GM18526 (cell line): Measurements from ENCODE around the gene SPDYE1.
A peak's percentile ranks its signal among the peaks of the same experiment; 100 is the strongest.
"Not testable (repeated sequence)": the region's sequence is repeated elsewhere in the genome, so short reads cannot be mapped to it uniquely, and the experiment has no call there.

Experiments
- POLR2A ChIP-seq: IDR thresholded peaks from 3 replicates; pipeline ENCODE4 v1.6.1; 2011; ENCODE audit not compliant: insufficient read length; ENCODE audit errors: extremely low read depth

The SPDYE1 gene

GRCh38 chr7:43997532-43997931, at the start of gene SPDYE1:
Gene SPDYE1, plus strand, starts transcription at chr7:43997897. Its CDS starts 2,053 bp downstream, at chr7:43999950.
- TF ChIP-seq POLR2A, result not testable (repeated sequence)

DNA sequence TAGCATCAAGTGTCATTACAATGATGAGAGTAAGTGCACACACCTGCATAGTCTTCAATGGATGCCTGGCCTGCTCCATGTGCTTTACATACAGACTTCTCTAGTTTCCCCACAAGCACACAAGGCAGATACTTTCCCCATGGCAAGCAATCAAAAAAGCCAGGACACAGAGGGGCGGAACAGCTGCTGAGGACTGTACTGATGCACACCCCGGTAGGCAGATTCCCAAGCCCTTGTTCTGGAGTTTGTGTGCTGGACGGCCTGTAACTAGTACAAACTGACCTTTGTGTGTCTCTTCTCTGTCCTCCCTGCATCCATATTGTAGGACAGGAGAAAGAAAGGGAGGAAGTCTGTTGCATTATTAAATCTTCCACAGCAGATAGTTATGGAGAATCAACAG, 45.7 kb upstream of the SPDYE1 start:
- TF ChIP-seq POLR2A, result no peak

DNA sequence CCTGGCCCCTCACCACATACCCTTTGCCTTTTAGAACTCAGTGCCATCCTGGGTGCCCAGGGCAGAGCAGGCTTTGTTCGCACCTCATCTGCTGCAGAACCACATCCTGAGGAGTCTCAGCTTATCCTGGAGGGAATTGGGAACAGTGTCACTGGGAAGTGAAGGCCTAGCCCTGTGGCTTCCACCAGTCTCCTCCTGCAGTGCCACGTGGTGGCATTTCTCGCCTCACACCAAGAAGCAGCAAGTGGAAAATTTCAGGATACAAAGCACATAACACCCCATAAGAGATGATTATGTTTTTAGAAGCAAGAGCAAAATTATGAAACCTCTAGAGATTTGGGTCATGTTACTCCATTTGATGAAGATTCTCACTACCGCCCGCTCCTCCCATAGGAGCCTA, 44.6 kb upstream of the SPDYE1 start:
- TF ChIP-seq POLR2A, result no peak

DNA sequence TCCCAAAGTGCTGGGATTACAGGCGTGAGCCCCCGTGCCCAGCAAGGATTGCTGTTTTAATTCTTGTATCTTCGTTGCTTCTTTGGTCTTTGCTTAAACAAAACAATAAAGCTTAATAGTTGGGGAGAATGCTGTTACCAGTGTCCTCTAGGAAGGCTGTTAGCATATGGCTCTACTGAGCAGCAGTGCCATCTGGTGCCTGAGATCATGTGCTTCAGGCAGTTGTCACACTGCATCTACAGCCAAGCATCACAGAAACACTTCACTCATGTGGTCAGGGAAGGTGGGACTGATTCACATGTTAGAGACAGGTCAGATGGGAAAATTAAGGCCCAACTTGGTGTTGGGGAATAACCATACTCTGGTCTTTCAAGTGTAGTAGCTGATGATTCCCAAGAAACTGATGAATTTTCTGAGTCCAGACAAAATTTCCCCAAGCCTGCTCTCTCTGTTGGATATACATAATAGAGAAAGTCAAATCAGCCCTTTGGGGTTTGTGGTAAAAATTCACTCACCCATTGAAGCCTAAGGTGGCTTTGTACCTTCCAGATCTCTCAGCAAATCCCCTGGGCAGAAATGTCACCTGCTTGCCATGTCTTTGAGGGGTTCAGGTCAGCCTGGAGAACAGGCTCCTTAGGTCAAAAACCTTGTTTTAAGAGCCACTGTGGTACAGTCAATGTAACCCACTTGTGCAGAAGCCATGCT, 43.0 kb upstream of the SPDYE1 start:
- TF ChIP-seq POLR2A, result no peak

- TF ChIP-seq POLR2A, result no peak
Observed at GRCh38 chr7:43956027-43956426, 41.7 kb upstream of the SPDYE1 start.

DNA sequence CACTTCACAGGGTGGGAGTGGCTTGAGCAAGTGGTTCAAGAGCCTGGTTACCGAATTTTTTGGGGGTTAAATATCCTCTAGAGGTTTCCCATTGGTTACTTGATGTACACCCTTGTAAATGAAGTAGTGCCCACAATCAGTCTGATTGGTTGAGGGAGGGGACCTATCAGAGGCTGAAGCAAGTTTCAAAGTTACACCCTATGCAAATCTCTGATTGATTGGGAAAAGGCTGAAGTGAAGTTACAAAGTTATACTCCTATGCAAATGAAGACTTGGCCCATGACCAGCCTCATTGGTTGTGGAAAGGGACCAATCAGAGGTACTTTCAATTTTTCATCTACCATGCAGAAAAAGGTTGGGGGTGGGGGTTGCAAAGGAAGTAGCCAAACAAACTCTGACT, 36.8 kb upstream of the SPDYE1 start:
- TF ChIP-seq POLR2A, result no peak

- no peak for TF ChIP-seq POLR2A
Observed at GRCh38 chr7:43977525-43977924, 20.2 kb upstream of the SPDYE1 start.

- peak; percentile 50 for TF ChIP-seq POLR2A
Observed at GRCh38 chr7:44018857-44019807, 21.4 kb downstream of the SPDYE1 start.

- TF ChIP-seq POLR2A, result peak; percentile 30
Observed at GRCh38 chr7:44040493-44040891, 42.8 kb downstream of the SPDYE1 start.

DNA sequence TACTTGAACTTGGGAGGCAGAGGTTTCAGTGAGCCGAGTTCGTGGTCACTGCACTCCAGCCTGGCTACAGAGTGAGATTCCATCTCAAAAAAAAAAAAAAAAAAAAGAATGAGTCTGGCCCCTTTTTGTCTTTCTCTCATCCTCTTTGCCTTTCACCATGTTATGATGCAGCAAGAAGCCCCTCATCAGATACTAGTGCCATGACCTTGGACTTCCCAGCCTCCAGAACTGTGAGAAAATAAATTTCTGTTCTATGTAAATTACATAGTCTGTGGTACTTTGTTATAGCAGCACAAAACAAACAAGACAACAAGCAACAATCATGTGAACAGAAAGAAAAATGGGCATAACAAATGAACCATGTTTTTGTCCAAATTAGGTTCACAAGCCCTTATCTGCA, 44.5 kb downstream of the SPDYE1 start:
- TF ChIP-seq POLR2A, result no peak

- TF ChIP-seq POLR2A, result no peak
Observed at GRCh38 chr7:44043902-44044301, 46.2 kb downstream of the SPDYE1 start.

DNA sequence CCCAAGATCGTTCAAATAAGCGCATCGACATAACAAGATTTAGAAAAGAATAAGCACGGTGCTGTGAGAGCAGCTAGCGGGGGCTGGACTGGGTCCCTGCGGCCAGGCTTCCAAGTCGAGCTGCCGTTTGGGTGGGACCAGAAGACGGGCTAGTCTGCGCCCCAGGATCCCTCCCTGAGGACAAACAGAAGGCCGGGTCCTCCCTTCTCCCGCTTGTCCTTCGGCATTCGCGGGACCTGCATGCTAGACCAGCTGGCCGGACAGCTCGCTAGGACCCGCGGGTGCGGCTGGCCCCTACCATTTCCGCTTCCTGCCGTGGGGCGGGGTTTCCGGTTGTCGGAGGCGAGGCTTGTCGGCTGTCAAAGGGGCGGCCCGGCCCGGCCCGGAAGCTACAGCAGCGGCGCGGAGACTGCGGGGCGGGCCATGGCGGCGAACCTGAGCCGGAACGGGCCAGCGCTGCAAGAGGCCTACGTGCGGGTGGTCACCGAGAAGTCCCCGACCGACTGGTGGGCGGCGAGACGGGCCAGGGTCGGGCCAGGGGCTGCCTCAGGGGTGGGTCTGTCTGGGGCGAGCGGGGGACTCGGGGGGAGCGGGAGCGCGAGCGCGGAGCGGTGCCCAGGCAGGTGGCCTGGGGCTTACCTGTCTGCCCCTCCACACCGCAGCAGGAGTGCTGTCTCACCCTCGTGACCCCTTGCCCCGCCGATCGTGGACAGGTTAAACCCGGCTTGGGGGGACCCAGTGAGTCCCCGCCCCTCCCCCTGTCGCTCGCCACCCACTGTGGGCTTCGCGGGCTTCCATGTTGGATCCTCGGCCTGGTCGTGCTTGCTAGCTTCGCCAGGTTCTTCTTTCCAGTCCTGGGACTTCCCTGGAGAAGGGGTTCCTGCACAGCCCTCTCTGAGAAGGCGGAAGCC, 46.9 kb downstream of the SPDYE1 start, which contains the start of gene DBNL:
DBNL (plus strand) TSS at position 388 of the 911 bp plus-strand sequence; CDS start at position 424, 36 bp downstream.
- TF ChIP-seq POLR2A, result peak; percentile 97

DNA sequence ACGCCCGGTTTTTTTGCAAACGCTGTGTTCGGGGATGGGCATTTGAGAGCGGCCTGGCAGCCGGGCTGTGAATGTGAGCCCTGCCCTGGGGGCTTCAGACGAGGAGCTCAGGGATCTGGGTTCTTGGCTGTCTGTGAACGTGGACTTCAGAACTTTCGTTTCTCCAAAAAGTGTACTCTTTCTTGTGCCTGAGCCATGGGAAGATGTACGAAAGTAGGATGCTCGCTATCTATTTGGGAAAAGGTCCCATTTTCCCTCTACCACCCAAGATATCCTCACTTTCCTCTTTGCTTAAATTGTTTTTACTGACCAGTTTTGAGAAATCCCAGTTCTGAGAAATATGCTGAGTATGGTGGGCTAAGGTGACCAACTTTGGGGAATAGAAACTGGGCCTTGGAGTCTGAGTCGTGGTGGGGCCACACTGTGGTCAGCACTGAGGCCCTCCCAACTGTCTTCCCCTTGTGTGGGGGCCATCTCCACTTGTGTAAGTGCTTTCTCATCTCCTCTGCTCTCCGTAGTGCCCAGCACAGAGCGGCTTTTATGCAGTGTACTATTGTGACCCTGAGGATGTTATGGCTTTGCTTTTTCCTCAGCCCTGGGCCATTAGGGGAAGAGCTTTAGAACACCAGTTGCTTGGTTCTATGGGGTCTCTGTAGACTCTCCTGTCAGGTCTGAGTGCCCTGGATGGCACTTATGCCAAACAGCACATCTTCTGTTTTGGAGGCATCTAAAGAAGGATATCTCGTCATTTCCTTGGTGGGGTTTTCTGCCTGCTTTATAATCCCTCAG, 47.7 kb downstream of the SPDYE1 start:
- no peak for TF ChIP-seq POLR2A

DNA sequence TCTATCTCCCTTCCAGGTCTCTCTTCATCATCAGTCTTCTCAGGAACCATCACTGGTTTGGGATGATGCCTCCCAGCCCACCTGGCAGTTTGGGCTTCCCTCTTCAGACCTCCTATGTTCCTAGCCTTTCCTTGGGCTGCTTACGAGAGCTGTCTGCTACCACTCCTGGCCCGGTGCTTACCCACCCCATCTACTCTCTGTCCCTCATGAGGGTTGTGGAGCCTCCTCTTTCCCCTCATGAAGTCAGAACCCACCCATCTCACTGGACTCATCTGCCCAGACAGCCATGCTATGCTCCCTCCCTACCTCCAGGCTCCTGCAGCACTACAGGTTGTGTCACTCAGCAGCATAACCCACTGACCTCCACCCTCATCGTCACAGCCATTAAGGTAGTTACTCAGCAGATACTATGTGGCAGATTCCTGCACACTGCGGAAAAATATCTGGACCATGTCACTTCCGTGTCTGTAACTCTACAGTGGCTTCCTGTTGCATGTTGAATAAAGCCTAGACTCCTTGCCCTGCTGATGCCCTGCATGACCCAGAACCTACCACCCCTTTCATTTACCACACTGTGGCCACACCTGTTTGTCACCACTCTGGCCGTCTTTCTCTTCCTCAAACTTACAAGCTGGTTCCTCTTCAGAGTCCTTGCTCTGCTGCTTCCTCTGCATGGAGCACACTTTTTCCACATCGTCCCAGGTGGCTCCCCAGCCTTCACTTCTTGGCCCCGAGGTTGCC, 48.8 kb downstream of the SPDYE1 start:
- no peak for TF ChIP-seq POLR2A
